GM18873 (cell line): Measurements from ENCODE around the gene NBPF8.
"Not testable (repeated sequence)": the region's sequence is repeated elsewhere in the genome, so short reads cannot be mapped to it uniquely, and the experiment has no call there.

Experiments used
- ATAC-seq: cut with Tn5 transposase; IDR thresholded peaks from one replicate; pipeline ENCODE4 v1.9.1; 2021; ENCODE audit warnings: mild to moderate bottlenecking, moderate library complexity, moderate number of reproducible peaks; ENCODE audit not compliant: unreplicated experiment, low FRiP score

NBPF8 gene, protein sequence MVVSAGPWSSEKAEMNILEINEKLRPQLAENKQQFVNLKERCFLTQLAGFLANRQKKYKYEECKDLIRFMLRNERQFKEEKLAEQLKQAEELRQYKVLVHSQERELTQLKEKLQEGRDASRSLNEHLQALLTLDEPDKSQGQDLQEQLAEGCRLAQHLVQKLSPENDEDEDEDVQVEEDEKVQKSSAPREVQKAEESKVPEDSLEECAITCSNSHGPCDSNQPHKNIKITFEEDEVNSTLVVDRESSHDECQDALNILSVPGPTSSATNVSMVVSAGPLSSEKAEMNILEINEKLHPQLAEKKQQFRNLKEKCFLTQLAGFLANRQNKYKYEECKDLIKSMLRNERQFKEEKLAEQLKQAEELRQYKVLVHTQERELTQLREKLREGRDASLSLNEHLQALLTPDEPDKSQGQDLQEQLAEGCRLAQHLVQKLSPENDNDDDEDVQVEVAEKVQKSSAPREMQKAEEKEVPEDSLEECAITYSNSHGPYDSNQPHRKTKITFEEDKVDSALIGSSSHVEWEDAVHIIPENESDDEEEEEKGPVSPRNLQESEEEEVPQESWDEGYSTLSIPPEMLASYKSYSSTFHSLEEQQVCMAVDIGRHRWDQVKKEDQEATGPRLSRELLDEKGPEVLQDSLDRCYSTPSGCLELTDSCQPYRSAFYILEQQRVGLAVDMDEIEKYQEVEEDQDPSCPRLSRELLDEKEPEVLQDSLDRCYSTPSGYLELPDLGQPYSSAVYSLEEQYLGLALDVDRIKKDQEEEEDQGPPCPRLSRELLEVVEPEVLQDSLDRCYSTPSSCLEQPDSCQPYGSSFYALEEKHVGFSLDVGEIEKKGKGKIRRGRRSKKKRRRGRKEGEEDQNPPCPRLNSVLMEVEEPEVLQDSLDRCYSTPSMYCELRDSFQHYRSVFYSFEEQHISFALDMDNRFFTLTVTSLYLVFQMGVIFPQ

DNA sequence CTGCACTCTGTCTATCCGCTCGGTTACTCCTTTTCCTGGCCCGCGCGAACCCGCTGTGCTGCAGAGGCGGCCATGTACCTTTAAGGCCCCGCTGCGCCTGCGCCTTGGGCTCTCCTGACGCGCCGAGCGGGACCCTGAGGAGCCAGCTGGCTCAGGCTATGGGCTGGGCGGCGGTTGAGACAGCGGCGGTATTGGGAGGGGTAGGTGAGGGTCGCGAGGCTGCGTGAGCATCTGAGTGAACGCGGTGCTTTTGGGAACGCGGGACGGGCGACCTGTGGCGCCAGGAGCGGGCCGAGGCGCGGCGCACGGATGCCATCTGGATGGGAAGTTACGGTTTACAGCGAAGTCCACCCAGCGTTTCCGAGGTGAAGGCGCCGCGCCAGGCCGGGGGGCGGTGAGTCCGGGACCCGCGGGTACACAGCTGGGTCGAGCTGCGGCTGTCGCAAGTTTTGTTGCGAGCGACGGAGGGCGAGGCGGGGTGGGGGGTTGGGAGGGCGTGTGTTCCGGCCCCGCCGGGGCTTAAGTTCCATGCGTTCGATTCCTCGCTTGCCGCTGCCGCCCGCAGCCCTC is at the start of gene NBPF8:
Gene NBPF8, plus strand, starts transcription at position 125 of the 570 bp plus-strand sequence. CDS start 21,488 bp downstream, outside the sequence.
- peak; percentile 99 for ATAC-seq

DNA sequence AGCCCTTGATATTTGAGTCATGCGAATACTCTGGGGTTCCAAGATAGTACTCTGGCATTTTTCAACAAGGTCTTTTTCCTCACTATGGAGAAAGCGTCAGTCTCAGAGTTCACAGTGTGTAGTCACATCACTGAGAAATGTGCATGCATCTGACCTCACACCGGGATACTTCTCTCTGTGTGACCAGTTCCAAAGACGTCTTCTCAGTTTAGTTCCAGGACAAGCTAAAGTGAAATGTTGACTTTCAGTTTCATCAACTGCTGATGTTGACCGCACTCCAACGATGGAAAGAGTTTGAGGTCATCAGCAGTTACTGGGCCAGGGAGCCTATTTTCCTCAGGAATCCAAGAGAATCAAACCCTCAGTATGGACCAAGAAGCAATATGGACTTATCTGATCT is 47.1 kb upstream of the NBPF8 start:
- ATAC-seq, result not testable (repeated sequence)

DNA sequence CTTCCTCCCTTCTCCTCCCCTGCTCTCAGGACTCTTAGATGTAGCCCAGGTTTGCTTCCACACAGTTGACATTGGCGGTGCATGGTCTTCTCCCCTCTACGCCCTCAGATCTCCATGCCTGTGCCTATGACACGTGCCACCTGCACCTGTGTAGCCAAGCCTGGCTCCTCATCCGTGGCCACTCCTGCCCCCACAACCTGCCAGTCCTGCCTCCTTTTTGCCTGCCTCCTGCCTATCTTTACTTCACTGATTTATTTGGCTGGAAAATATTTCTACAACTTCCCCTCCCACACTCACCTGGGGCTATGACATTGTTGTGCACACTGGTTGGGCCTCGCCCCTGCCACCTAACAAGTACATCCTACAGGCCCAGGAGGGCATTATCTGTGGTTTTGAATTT is 28.2 kb upstream of the NBPF8 start:
- ATAC-seq, result not testable (repeated sequence)

DNA sequence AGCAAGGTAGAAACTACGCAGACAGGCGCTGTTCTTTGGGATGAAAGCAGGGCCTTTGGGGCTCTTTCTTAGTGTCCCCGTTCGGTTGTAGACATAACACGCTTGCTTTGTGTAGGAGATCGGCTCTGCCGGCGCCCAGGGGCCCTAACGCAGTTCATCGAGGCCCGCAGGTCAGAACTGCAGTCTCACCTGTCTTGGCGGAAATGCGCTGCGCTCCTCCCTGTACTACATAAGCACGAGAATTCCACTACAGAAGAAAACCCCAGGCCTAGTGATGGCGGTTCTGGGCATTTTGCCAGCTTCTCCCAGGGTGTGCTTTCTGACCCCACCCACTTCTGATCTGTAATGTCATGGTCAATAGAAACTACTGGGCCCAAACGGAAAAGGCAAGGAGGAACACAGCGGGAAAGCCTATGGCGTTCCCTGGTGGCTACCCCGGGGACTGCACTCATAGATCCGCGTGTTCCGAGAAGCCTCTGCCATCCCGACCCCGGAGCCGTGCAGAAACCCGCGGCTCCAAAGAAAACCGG is 26.2 kb upstream of the NBPF8 start:
- ATAC-seq, result not testable (repeated sequence)

DNA sequence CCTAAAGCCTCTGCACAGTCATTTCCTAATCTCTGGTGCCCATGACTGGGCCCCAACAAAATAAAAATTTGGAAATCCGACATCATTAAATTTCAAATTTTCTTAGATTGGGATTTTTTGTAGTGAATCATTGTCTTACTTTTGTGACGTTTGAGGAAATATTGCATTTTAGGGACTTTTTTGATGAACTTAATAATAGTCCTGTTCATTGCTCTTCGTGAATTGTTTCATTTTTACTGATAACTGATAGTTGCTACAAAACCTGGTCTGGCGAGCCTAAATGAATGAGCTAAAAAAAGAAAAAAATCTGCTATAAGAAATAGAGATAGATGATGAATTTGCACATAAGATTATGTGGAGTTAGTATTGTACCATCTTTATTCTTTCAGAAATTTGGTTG is 23.5 kb upstream of the NBPF8 start:
- ATAC-seq, result not testable (repeated sequence)

DNA sequence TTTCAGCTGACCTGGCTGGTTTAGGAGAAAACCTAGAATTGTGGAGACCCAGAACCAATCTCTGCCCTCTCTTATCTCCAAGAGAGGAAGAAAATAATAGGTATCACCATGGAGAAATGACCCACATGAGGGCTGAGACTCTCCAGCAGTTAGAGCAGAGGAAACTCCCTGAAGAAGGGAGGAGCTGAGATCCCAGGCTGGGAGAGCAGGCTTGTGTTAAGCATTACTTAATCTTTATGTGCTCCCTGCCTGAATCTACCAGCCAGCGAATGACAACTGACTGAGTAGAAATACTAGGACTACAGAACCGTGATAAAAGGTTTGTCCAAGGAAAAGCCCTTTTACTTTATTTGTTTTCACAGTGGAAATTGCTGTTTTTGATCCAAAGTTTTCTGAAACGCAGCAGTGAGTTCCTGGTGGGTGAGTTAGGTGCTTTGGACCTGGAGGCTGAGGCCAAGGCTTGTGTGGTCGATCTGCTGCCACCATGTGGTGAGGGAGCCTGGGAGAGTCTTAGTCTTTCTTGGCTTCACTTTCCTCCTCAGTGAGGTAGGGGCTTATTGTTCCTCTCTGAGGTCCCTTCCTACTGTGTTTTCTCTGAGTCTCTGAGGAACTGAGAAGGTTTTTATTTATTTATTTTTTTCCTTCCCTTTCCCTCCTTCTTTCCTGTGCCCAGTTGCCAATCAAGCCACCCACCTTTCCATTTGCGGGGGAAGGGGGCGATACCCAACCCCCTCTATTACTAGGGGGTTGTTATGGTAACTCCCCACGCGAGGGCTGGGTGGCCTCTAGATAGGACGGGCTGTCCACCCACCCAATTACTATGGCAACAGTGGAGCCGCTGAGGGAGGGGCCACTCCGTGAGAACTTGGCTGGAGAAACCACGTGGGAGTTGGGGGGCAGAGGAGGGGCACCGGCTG is 21.3 kb upstream of the NBPF8 start:
- not testable (repeated sequence) for ATAC-seq

DNA sequence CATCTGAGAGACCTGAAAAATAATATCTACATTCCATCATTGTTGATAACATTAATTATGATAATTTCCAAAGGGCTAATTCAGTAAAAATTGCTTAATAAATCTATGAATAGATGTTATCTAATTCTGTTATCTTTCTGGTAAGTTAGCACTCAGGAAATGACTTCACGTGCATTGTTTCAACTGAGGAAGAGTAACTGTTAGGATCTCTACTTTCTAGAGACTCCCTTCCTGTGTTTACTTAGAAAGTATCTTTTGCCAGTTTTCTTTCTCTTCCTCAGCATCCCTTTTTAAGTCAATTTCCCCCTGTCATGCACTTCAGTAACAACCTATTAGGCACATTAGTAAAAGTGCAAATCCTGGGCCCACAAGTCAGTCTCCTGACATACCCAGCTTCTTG is 9.5 kb upstream of the NBPF8 start:
- ATAC-seq, result not testable (repeated sequence)

DNA sequence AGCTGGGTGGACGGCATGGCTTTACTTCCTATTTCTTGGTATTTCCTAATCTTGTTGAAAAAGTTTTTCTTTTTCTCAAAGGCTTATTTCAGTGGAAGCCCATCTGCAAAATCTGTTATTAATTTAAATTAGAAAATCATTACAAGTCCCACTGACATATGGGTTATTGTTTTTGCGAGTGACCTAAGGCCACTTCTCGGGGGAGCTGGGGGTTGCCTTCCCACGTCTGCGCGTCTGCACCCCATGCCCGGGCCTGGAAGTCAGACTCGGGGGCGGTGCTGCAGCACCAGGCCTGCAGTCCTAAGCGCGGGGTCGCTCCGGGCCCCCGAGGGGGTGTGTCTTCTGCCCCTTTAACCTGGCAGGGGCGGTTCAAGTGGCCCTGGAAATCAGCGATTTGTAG is 384 bp upstream of the NBPF8 start:
- ATAC-seq, result not testable (repeated sequence)

DNA sequence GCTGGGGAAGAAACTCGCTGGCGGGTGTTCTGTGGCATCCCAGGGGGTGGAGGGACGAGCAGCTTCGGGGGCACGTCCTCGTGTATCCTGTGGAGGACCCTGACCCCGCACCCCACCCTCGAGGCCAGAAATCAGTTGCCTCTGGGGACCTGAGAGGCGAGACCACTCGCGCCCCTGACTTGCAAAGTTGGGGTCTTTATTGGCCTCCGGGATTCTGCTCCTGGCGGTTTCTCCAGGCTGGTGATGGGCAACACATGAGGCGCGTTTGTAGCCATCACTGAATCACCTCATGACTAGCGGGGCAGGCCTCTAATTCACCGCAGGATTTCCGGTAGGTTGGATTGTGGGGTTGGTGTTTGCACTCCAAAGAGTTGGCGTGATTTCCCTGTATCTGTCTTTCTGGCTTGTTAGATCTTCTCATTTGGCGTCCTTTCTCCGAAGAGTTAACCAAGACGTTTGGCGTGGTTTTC is 692 bp downstream of the NBPF8 start:
- not testable (repeated sequence) for ATAC-seq

DNA sequence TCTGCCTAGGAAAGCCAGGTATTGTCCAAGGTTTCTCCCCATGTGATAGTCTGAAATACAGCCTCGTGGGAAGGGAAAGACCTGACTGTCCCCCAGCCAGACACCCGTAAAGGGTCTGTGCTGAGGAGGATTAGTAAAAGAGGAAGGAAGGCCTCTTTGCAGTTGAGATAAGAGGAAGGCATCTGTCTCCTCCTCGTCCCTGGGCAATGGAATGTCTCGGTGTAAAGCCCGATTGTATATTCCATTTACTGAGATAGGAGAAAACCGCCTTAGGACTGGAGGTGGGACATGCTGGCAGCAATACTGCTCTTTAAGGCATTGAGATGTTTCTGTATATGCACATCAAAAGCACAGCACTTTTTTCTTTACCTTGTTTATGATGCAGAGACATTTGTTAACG is 10.2 kb downstream of the NBPF8 start:
- not testable (repeated sequence) for ATAC-seq

DNA sequence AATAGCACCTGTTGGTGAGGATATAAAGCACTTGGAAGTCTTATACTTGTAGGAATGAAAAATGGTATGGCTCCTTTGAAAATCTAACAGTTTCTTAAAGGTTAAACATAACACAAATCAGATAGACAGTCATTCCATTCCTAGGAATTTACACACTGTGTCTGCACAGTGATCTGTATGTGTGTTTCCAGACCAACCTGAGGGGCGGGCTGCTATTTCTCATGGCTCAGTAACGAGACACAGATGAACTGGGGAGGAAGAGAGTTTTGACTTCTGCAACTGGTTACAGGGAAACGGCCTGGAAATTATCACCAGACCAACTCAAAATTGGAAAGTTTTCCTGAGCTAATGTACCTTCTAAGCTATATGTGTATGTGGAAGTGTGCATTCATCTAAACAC is 16.8 kb downstream of the NBPF8 start:
- not testable (repeated sequence) for ATAC-seq

DNA sequence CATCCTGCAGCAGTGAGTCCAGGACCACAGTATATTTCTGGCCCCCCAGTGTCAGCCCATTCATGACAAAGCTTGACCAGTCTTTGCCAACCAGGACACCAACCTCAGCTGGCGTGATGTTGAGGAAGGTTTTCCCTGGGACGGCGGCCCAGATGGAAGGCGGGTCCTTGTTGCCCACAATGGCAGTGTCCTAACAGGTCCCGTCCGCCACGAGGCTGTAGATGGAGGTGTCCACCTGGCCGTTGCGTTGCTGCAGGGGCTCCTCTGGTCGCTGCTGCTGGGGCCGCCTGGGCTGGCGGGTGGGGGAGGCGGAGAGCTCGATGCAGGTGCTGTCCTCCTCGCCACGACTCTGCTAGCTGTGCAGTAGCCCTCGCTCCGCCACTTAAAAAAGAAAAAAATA is 19.0 kb downstream of the NBPF8 start:
- not testable (repeated sequence) for ATAC-seq

DNA sequence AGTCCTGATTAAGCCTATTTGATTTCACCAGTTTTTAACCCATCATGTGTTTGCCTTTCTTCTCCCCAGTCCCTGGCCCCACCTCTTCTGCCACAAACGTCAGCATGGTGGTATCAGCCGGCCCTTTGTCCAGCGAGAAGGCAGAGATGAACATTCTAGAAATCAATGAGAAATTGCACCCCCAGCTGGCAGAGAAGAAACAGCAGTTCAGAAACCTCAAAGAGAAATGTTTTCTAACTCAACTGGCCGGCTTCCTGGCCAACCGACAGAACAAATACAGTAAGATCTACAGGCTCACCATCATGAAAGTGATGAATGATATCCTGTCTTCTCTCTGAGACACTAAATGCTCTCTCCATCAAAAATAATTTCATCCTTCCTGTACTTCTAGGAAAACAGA is 34.3 kb downstream of the NBPF8 start:
- ATAC-seq, result not testable (repeated sequence)
